ENCODE results near the gene SIPA1L3. TPM values are rescaled to one million over a fixed set of nuclear protein-coding genes. Genes with fewer than 3 reads are reported as not detected.

Gene SIPA1L3
- total RNA-seq, 1 experiment from 2014 or later: 66.3 TPM

GRCh38 chr19:38172001-38172400 lies 265.0 kb downstream of the SIPA1L3 start:
- ChIA-PET POLR2A (no interaction called here), CTCF (interaction anchor here (0.6 kb wide), 1 partner anchor 824 kb away, joined by 5 read pairs; no protein-coding TSS in a partner anchor)
- intact Hi-C loops (cut with micrococcal nuclease; ENCODE audit: unreplicated experiment): no loop called here
- DNase-seq (ENCODE audit: low read depth, low spot score) (no peak), ATAC-seq (no peak)
- Histone ChIP-seq H3K27ac (ENCODE audit: low read length) (no peak overlapping the region), H3K9me3 (ENCODE audit: control insufficient read depth, insufficient read depth, low read depth, low read length) (no peaks in the 10 kb centered on the region), H3K4me3 (ENCODE audit: low read depth in 2 of 2, low read length in 2 of 2) (no peak overlapping the region), H3K36me3 (ENCODE audit: control insufficient read depth, insufficient read depth, low read length) (no peaks in the 10 kb centered on the region), H3K4me1 (ENCODE audit: control insufficient read depth, insufficient read depth, low read length) (no peaks in the 10 kb centered on the region), H3K27me3 (ENCODE audit: control insufficient read depth, insufficient read depth, low read length) (no peaks in the 10 kb centered on the region)
- TF ChIP-seq TCF7L2 (IDR thresholded peaks at IDR 0.05; ENCODE audit: low read depth, low read length): no peak
- TF ChIP-seq REST (IDR thresholded peaks at IDR 0.05; ENCODE audit: insufficient read depth in 1 of 2, low read depth in 2 of 2, low read length in 1 of 2): no peak
- TF ChIP-seq CTCF (IDR thresholded peaks at IDR 0.05): no peak
- TF ChIP-seq SIN3A (IDR thresholded peaks at IDR 0.05; ENCODE audit: borderline replicate concordance, insufficient read depth, low read depth, low read length): no peak
- TF ChIP-seq POLR2AphosphoS5 (IDR thresholded peaks at IDR 0.05; ENCODE audit: low read depth, low read length): no peak
- in situ Hi-C loops (cut with HindIII; ENCODE audit: low pct_unique_long_range_greater_than_20kb, low sequenced_read_pairs): no loop called here
- no TSS peak for BruUV-seq (replicated peaks)

- in situ Hi-C loops (cut with HindIII; ENCODE audit: low pct_unique_long_range_greater_than_20kb, low sequenced_read_pairs): no loop called here
- CTCF ChIA-PET: interaction anchor here (0.5 kb wide), 1 partner anchor 54 kb away, joined by 18 read pairs; no protein-coding TSS in a partner anchor
- H3K27me3 ChIP-seq (ENCODE audit: control insufficient read depth, insufficient read depth, low read length): no peaks in the 10 kb centered on the region
- DNase-seq (ENCODE audit: low read depth, low spot score) (no peak), ATAC-seq (no peak; the same call in 1 of the 2 replicates)
- no peak for TF ChIP-seq REST (IDR thresholded peaks at IDR 0.05; ENCODE audit: insufficient read depth in 1 of 2, low read depth in 2 of 2, low read length in 1 of 2)
- no peak for TF ChIP-seq POLR2AphosphoS5 (IDR thresholded peaks at IDR 0.05; ENCODE audit: low read depth, low read length)
- TF ChIP-seq TCF7L2 (IDR thresholded peaks at IDR 0.05; ENCODE audit: low read depth, low read length): no peak
- TF ChIP-seq CTCF (IDR thresholded peaks at IDR 0.05): no peak
- no peak for TF ChIP-seq SIN3A (IDR thresholded peaks at IDR 0.05; ENCODE audit: borderline replicate concordance, insufficient read depth, low read depth, low read length)
- POLR2A ChIA-PET: no interaction called here
- no peaks in the 10 kb centered on the region for H3K9me3 ChIP-seq (ENCODE audit: control insufficient read depth, insufficient read depth, low read depth, low read length)
- H3K36me3 ChIP-seq (ENCODE audit: control insufficient read depth, insufficient read depth, low read length): no peaks in the 10 kb centered on the region
- no TSS peak for BruUV-seq (replicated peaks)
- intact Hi-C loops (cut with micrococcal nuclease; ENCODE audit: unreplicated experiment): no loop called here
- no peaks in the 10 kb centered on the region for H3K4me1 ChIP-seq (ENCODE audit: control insufficient read depth, insufficient read depth, low read length)
- H3K27ac ChIP-seq (ENCODE audit: low read length): no peak overlapping the region
- H3K4me3 ChIP-seq (ENCODE audit: low read depth in 2 of 2, low read length in 2 of 2): no peak overlapping the region
These were observed 266.5 kb downstream of the SIPA1L3 start for GRCh38 chr19:38173291-38174041.

Measured in Panc1 (cell line).